DMS153 treated with DMSO at 0.1 percent for 48 hours (cell line): Measurements from ENCODE around the gene STAG1.
"Not testable (repeated sequence)": the region's sequence is repeated elsewhere in the genome, so short reads cannot be mapped to it uniquely, and the experiment has no call there.

Experiments used
- DNase-seq: peaks from one replicate; lab custom pipeline; 2025; ENCODE audit not compliant: unreplicated experiment; lab: John Stamatoyannopoulos, UW

The STAG1 gene

GRCh38 chr3:136604961-136605360 lies 147.2 kb downstream of the STAG1 start:
- no peak for DNase-seq

GRCh38 chr3:136602818-136603217 lies 149.4 kb downstream of the STAG1 start:
- no peak for DNase-seq

GRCh38 chr3:136595913-136596697 lies 156.1 kb downstream of the STAG1 start:
- no peak for DNase-seq

- no peak for DNase-seq
Observed at GRCh38 chr3:136586580-136586979, 165.6 kb downstream of the STAG1 start.

- DNase-seq, result no peak
Observed at GRCh38 chr3:136584728-136585127, 167.4 kb downstream of the STAG1 start.

GRCh38 chr3:136583823-136584222 lies 168.4 kb downstream of the STAG1 start:
- DNase-seq, result no peak

GRCh38 chr3:136577791-136578190 lies 174.4 kb downstream of the STAG1 start:
- DNase-seq, result no peak

GRCh38 chr3:136576279-136577009 lies 175.7 kb downstream of the STAG1 start:
- DNase-seq, result no peak

- no peak for DNase-seq
Observed at GRCh38 chr3:136567599-136568188, 184.5 kb downstream of the STAG1 start.

GRCh38 chr3:136564962-136565361 lies 187.2 kb downstream of the STAG1 start:
- DNase-seq, result not testable (repeated sequence)

- no peak for DNase-seq
Observed at GRCh38 chr3:136562026-136562425, 190.2 kb downstream of the STAG1 start.

- DNase-seq, result no peak
Observed at GRCh38 chr3:136559896-136560295, 192.3 kb downstream of the STAG1 start.

- DNase-seq, result not testable (repeated sequence)
Observed at GRCh38 chr3:136549461-136549860, 202.7 kb downstream of the STAG1 start.

GRCh38 chr3:136547293-136547692 lies 204.9 kb downstream of the STAG1 start:
- DNase-seq, result peak; percentile 12

GRCh38 chr3:136546720-136547119 lies 205.5 kb downstream of the STAG1 start:
- no peak for DNase-seq

GRCh38 chr3:136545664-136546268 lies 206.4 kb downstream of the STAG1 start:
- DNase-seq, result no peak

- DNase-seq, result no peak
Observed at GRCh38 chr3:136544532-136544931, 207.6 kb downstream of the STAG1 start.

GRCh38 chr3:136543385-136543784 lies 208.8 kb downstream of the STAG1 start:
- no peak for DNase-seq

GRCh38 chr3:136535906-136536305 lies 216.3 kb downstream of the STAG1 start:
- no peak for DNase-seq

GRCh38 chr3:136532766-136533165 lies 219.4 kb downstream of the STAG1 start:
- DNase-seq, result no peak

- DNase-seq, result no peak
Observed at GRCh38 chr3:136518102-136518501, 234.1 kb downstream of the STAG1 start.

- DNase-seq, result no peak
Observed at GRCh38 chr3:136516656-136517055, 235.5 kb downstream of the STAG1 start.
